SK-N-SH (cell line): ENCODE measurements around the gene FYB1. TPM values are rescaled to one million over a fixed set of nuclear protein-coding genes. Genes with fewer than 3 reads are reported as not detected.

Experiments
- CTCF ChIA-PET: fragments of 300-600, 350-600 bp; formaldehyde crosslinking; extraction: SDS; loops from one replicate; lab custom pipeline; 2021; lab: Yijun Ruan, JAX
- POLR2A ChIA-PET: fragments of 350-600 bp; sonication (Branson Sonifier 250); formaldehyde crosslinking; extraction: SDS; loops from one replicate; lab custom pipeline; 2020; ENCODE audit warnings: antibody characterized with exemption, inconsistent platforms; lab: Yijun Ruan, JAX
- DNase-seq: peaks from one replicate; pipeline ENCODE4 v3.0.0; 2012
- H2AFZ ChIP-seq: fragments of 200-600 bp; sonication (generic); 2 replicates; pipeline ENCODE4 v1.8.1; 2016; ENCODE audit warnings: antibody characterized with exemption, mild to moderate bottlenecking, low read depth
- H3F3A ChIP-seq: fragments of 200-600 bp; sonication (generic); replicated peaks from 2 replicates; pipeline ENCODE3; 2016; ENCODE audit warnings: antibody characterized with exemption, mild to moderate bottlenecking; ENCODE audit not compliant: insufficient read depth
- H3K27ac ChIP-seq, 2 experiments: fragments of 200-500 bp in 1 of 2; fragments of 200-600 bp in 1 of 2; sonication (Bioruptor generic) in 1 of 2; sonication (generic), shearing (Covaris generic) in 1 of 2; 2 replicates each; pipeline versions ENCODE4 v1.5.1 to v1.6.1; 2014 to 2016; ENCODE audit warnings: low read depth in 2 of 2, inconsistent platforms in 1 of 2, low read length in 1 of 2, mild to moderate bottlenecking in 1 of 2, mixed read lengths in 1 of 2
- H3K27me3 ChIP-seq: fragments of 200-600 bp; sonication (generic), shearing (Covaris generic); 2 replicates; pipeline ENCODE4 v1.6.1; 2016; ENCODE audit warnings: mixed run types; ENCODE audit not compliant: insufficient read depth
- H3K36me3 ChIP-seq, 2 experiments: fragments of 200-500 bp in 1 of 2; fragments of 200-600 bp in 1 of 2; sonication (Bioruptor generic) in 1 of 2; sonication (generic) in 1 of 2; replicated peaks in 1 of 2; 2 replicates each; pipeline versions ENCODE3 to v1.5.1; 2014 to 2016; ENCODE audit warnings: low read length in 1 of 2, mild to moderate bottlenecking in 1 of 2; ENCODE audit not compliant: insufficient read depth in 2 of 2, control insufficient read depth in 1 of 2
- H3K4me1 ChIP-seq, 2 experiments: fragments of 200-500 bp in 1 of 2; fragments of 200-600 bp in 1 of 2; sonication (Bioruptor generic) in 1 of 2; sonication (generic), shearing (Covaris generic) in 1 of 2; 2 replicates each; pipeline versions ENCODE4 v1.5.1 to v1.6.1; 2014 to 2016; ENCODE audit warnings: low read depth in 1 of 2, low read length in 1 of 2, mixed run types in 1 of 2; ENCODE audit not compliant: insufficient read depth in 2 of 2, control insufficient read depth in 1 of 2
- H3K4me2 ChIP-seq: fragments of 200-600 bp; sonication (generic), shearing (Covaris generic); 2 replicates; pipeline ENCODE4 v1.6.1; 2017; ENCODE audit warnings: mixed run types
- H3K4me3 ChIP-seq, 2 experiments: fragments of 200-500 bp in 1 of 2; fragments of 200-600 bp in 1 of 2; sonication (Bioruptor generic) in 1 of 2; sonication (generic), shearing (Covaris generic) in 1 of 2; 2 replicates each; pipeline versions ENCODE4 v1.5.1 to v1.8.1; 2014 to 2016; ENCODE audit warnings: low read depth in 2 of 2, inconsistent platforms in 1 of 2, low read length in 1 of 2, mild to moderate bottlenecking in 1 of 2, mixed read lengths in 1 of 2, moderate library complexity in 1 of 2
- H3K79me2 ChIP-seq: fragments of 200-600 bp; sonication (generic); 2 replicates; pipeline ENCODE4 v1.8.1; 2017; ENCODE audit warnings: mild to moderate bottlenecking; ENCODE audit not compliant: insufficient read depth
- H3K9ac ChIP-seq: fragments of 200-600 bp; sonication (generic); 2 replicates; pipeline ENCODE4 v1.6.1; 2017; ENCODE audit warnings: mixed run types
- H3K9me2 ChIP-seq: fragments of 200-600 bp; sonication (generic); 2 replicates; pipeline ENCODE4 v1.6.1; 2017; ENCODE audit warnings: mixed run types
- H3K9me3 ChIP-seq: fragments of 200-600 bp; sonication (generic); 2 replicates; pipeline ENCODE4 v1.6.1; 2017; ENCODE audit warnings: mixed run types, mild to moderate bottlenecking, moderate library complexity
- H4K20me1 ChIP-seq: fragments of 200-600 bp; sonication (generic); 2 replicates; pipeline ENCODE4 v1.6.1; 2017; ENCODE audit warnings: mild to moderate bottlenecking, mixed run types; ENCODE audit not compliant: insufficient read depth
- EP300 ChIP-seq, 2 experiments: IDR thresholded peaks; 2 replicates each; pipeline versions ENCODE4 v1.4.0 to v1.6.1; 2012; ENCODE audit warnings: borderline replicate concordance in 1 of 2, low read depth in 1 of 2, low read length in 1 of 2
- EZH2phosphoT487 ChIP-seq: fragments of 200-600 bp; sonication (generic); IDR thresholded peaks from 2 replicates; pipeline ENCODE4 v1.6.1; 2017; ENCODE audit warnings: low read depth, mixed run types, mild to moderate bottlenecking, antibody characterized with exemption, moderate library complexity, borderline replicate concordance
- FOSL2 ChIP-seq: IDR thresholded peaks from 2 replicates; pipeline ENCODE4 v1.4.0; 2012; ENCODE audit warnings: low read depth, mild to moderate bottlenecking, moderate library complexity, borderline replicate concordance
- FOXM1 ChIP-seq: IDR thresholded peaks from 2 replicates; pipeline ENCODE4 v1.4.0; 2012; ENCODE audit warnings: low read depth, mild to moderate bottlenecking
- GATA2 ChIP-seq: sonication (generic); formaldehyde crosslinking; IDR thresholded peaks from 2 replicates; pipeline ENCODE4 v1.5.0; 2020; ENCODE audit warnings: mild to moderate bottlenecking, missing genetic modification reagents
- JUND ChIP-seq: IDR thresholded peaks from 2 replicates; pipeline ENCODE4 v1.4.0; 2012
- MEF2A ChIP-seq: IDR thresholded peaks from 2 replicates; pipeline ENCODE4 v1.4.0; 2012; ENCODE audit warnings: low read depth, borderline replicate concordance
- NRF1 ChIP-seq: IDR thresholded peaks from 2 replicates; pipeline ENCODE4 v1.6.1; 2012; ENCODE audit warnings: low read depth, mild to moderate bottlenecking, low read length
- RFX5 ChIP-seq: IDR thresholded peaks from 2 replicates; pipeline ENCODE4 v1.6.1; 2012; ENCODE audit warnings: mild to moderate bottlenecking, improper control_type of control experiment, low read length
- SMC3 ChIP-seq: IDR thresholded peaks from 2 replicates; pipeline ENCODE4 v1.6.1; 2012; ENCODE audit warnings: low read depth, low read length, improper control_type of control experiment
- TEAD4 ChIP-seq: IDR thresholded peaks from 2 replicates; pipeline ENCODE4 v1.4.0; 2012; ENCODE audit warnings: mild to moderate bottlenecking, borderline replicate concordance; ENCODE audit not compliant: insufficient read depth
- YY1 ChIP-seq: IDR thresholded peaks from 2 replicates; pipeline ENCODE4 v1.4.0; 2012; ENCODE audit warnings: low read depth, mild to moderate bottlenecking
- WGBS: methylation state at CpG from one replicate; pipeline ENCODE4 v1.1.6; 2017; ENCODE audit warnings: low lambda C conversion rate; 5-methylcytosine and 5-hydroxymethylcytosine counted together
- polyA plus RNA-seq, 3 experiments: library from polyadenylated mRNA; depleted of rRNA; stranded (reverse); fragments of >200 nt; gene quantifications; 2 replicates each; pipeline ENCODE4 v1.2.3, GENCODE V29; 2012
- TF ChIP-seq, protein P1 (sequence below): fragments of 150-350 bp; IDR thresholded peaks from 2 replicates; pipeline ENCODE4 v1.6.1; 2016; ENCODE audit warnings: mild to moderate bottlenecking, low read depth, low read length
- TF ChIP-seq, protein P2 (sequence below): IDR thresholded peaks from 2 replicates; pipeline ENCODE4 v1.4.0; 2012; ENCODE audit warnings: low read depth, borderline replicate concordance
- TF ChIP-seq, protein P3 (sequence below): IDR thresholded peaks from 2 replicates; pipeline ENCODE4 v1.4.0; 2012; ENCODE audit warnings: low read depth
- TF ChIP-seq, protein P4 (sequence below): fragments of 150-350 bp; IDR thresholded peaks from 2 replicates; pipeline ENCODE4 v1.6.1; 2017; ENCODE audit warnings: antibody characterized with exemption, low read length, low read depth, borderline replicate concordance
- TF ChIP-seq, protein P5 (sequence below): IDR thresholded peaks from 2 replicates; pipeline ENCODE4 v1.4.0; 2012; ENCODE audit warnings: low read depth, borderline replicate concordance
- TF ChIP-seq, protein P6 (sequence below): IDR thresholded peaks from 2 replicates; pipeline ENCODE4; 2012

FYB1 gene
- polyA plus RNA-seq, 1 of the 3 experiments (the other 2 are of a cell fraction) = not detected

DNA sequence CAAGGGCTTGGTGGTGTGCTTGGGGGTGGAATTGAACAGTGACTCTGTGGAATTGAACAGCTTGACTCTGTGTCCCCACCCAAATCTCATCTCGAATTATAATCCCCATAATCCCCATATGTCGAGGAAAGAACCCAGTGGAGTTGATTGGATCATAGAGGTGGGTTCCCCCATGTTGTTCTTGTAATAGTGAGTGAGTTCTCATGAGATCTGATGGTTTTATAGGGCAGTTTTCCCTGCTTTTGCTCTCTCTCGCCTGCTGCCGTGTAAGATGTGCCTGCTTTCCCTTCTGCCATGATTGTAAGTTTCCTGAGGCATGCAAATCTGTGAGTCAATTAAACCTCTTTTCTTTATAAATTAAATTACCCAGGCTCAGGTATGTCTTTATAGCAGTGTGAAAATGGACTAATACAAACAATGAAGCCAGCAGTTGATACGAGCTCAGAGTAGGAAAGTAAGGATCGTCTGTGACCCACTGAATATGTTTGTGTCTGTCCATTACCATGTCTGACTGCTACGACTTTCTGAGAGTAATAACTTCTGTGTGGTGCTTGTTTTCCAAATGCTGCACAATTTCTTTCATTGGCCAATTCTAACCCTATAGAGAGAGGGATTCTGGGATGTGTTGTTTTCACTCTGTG is 127.3 kb downstream of the FYB1 start:
- TF ChIP-seq, protein P1, sequence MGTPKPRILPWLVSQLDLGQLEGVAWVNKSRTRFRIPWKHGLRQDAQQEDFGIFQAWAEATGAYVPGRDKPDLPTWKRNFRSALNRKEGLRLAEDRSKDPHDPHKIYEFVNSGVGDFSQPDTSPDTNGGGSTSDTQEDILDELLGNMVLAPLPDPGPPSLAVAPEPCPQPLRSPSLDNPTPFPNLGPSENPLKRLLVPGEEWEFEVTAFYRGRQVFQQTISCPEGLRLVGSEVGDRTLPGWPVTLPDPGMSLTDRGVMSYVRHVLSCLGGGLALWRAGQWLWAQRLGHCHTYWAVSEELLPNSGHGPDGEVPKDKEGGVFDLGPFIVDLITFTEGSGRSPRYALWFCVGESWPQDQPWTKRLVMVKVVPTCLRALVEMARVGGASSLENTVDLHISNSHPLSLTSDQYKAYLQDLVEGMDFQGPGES = no peak
- TF ChIP-seq EP300 (IDR thresholded peaks at IDR 0.05; ENCODE audit: borderline replicate concordance in 1 of 2, low read depth in 1 of 2, low read length in 1 of 2) (no peak), JUND (no peak), SMC3 (no peak), EZH2phosphoT487 (no peak), MEF2A (no peak), TEAD4 (no peak), YY1 (no peak), GATA2 (CRISPR knock-in tag) (no peak)
- TF ChIP-seq, protein P2, sequence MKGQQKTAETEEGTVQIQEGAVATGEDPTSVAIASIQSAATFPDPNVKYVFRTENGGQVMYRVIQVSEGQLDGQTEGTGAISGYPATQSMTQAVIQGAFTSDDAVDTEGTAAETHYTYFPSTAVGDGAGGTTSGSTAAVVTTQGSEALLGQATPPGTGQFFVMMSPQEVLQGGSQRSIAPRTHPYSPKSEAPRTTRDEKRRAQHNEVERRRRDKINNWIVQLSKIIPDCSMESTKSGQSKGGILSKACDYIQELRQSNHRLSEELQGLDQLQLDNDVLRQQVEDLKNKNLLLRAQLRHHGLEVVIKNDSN = no peak
- TF ChIP-seq, protein P3, sequence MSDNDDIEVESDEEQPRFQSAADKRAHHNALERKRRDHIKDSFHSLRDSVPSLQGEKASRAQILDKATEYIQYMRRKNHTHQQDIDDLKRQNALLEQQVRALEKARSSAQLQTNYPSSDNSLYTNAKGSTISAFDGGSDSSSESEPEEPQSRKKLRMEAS = no peak
- TF ChIP-seq, all 33 proteins: peak for 0
- POLR2A ChIA-PET = no interaction called here
- no peaks in the 10 kb centered on the region for H3K36me3 ChIP-seq
- peaks cover 0 to 12% of the 10 kb centered on the region in 2 experiments; a peak in 1 of 4 replicates for H3K4me1 ChIP-seq
- H3K9me2 ChIP-seq = no peaks in the 10 kb centered on the region
- H3K9me3 ChIP-seq = 0 out of 2 replicates have a peak, but pooled peaks cover 5% of the 10 kb centered on the region
- H3K27me3 ChIP-seq = no peaks in the 10 kb centered on the region
- H3K4me3 ChIP-seq = no peak overlapping the region
- no peak overlapping the region for H3K4me2 ChIP-seq
- CTCF ChIA-PET = interaction anchor here (1.0 to 1.1 kb wide), 2 partner anchors 11 to 20 kb away, joined by 3 to 5 read pairs; no protein-coding TSS in a partner anchor
- H3K9ac ChIP-seq = no peak overlapping the region
- H2AFZ ChIP-seq = 0 out of 2 replicates have a peak overlapping the region, but pooled peaks have one; percentile 19
- WGBS = 33% methylated on average over 7 of the region's 7 CpGs
- peaks cover 6% of the 10 kb centered on the region for H3F3A ChIP-seq
- H3K79me2 ChIP-seq = no peaks in the 10 kb centered on the region
- peak overlapping the region in 1 of 2 experiments; percentile 33; a peak in 1 of 4 replicates for H3K27ac ChIP-seq
- no peak for DNase-seq
- H4K20me1 ChIP-seq = no peaks in the 10 kb centered on the region

DNA sequence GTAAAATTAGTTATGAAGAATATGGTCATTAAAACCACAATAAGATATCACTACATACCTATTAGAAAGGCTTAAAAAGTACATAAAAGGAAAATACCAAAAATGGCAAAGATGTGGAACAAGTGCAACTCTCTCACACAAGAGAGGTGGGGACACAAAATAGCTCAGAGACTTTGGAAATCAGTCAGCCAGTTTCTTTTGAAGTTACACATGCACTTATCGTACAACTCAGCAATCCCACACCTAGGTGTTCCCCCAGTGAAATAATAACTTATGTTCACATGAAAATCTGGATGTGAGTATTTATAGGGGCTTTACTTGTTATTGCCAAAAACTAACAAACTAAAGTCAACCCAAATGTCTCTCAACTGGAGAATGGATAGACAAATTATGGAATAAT is 135.4 kb downstream of the FYB1 start:
- peaks cover 2% of the 10 kb centered on the region for H3F3A ChIP-seq
- H3K4me2 ChIP-seq = no peak overlapping the region
- no peaks in the 10 kb centered on the region for H3K79me2 ChIP-seq
- no peaks in the 10 kb centered on the region for H3K4me1 ChIP-seq
- ChIA-PET CTCF (no interaction called here), POLR2A (no interaction called here)
- no peak overlapping the region for H3K4me3 ChIP-seq
- H4K20me1 ChIP-seq = no peaks in the 10 kb centered on the region
- no peak overlapping the region for H2AFZ ChIP-seq
- H3K9me3 ChIP-seq = no peaks in the 10 kb centered on the region
- no peak overlapping the region for H3K27ac ChIP-seq
- no peaks in the 10 kb centered on the region; the same call in 1 of the 2 replicates for H3K27me3 ChIP-seq
- H3K9me2 ChIP-seq = no peaks in the 10 kb centered on the region
- no peak for TF ChIP-seq NRF1
- TF ChIP-seq, protein P4, sequence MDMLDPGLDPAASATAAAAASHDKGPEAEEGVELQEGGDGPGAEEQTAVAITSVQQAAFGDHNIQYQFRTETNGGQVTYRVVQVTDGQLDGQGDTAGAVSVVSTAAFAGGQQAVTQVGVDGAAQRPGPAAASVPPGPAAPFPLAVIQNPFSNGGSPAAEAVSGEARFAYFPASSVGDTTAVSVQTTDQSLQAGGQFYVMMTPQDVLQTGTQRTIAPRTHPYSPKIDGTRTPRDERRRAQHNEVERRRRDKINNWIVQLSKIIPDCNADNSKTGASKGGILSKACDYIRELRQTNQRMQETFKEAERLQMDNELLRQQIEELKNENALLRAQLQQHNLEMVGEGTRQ = no peak
- TF ChIP-seq RFX5 = no peak
- TF ChIP-seq, protein P5, sequence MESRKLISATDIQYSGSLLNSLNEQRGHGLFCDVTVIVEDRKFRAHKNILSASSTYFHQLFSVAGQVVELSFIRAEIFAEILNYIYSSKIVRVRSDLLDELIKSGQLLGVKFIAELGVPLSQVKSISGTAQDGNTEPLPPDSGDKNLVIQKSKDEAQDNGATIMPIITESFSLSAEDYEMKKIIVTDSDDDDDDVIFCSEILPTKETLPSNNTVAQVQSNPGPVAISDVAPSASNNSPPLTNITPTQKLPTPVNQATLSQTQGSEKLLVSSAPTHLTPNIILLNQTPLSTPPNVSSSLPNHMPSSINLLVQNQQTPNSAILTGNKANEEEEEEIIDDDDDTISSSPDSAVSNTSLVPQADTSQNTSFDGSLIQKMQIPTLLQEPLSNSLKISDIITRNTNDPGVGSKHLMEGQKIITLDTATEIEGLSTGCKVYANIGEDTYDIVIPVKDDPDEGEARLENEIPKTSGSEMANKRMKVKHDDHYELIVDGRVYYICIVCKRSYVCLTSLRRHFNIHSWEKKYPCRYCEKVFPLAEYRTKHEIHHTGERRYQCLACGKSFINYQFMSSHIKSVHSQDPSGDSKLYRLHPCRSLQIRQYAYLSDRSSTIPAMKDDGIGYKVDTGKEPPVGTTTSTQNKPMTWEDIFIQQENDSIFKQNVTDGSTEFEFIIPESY = no peak
- no peak for TF ChIP-seq FOSL2
- no peak for TF ChIP-seq MEF2A
- TF ChIP-seq FOXM1 = no peak
- TF ChIP-seq, protein P6, sequence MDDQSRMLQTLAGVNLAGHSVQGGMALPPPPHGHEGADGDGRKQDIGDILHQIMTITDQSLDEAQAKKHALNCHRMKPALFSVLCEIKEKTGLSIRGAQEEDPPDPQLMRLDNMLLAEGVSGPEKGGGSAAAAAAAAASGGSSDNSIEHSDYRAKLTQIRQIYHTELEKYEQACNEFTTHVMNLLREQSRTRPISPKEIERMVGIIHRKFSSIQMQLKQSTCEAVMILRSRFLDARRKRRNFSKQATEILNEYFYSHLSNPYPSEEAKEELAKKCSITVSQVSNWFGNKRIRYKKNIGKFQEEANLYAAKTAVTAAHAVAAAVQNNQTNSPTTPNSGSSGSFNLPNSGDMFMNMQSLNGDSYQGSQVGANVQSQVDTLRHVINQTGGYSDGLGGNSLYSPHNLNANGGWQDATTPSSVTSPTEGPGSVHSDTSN = no peak
- no peaks in the 10 kb centered on the region for H3K36me3 ChIP-seq
- H3K9ac ChIP-seq = no peak overlapping the region
- 60% methylated on average over 1 of the region's 1 CpG for WGBS
- no peak for DNase-seq
